Measurements from ENCODE around the gene TTC17.
"Not testable (repeated sequence)": the region's sequence is repeated elsewhere in the genome, so short reads cannot be mapped to it uniquely, and the experiment has no call there.

TTC17 gene

GRCh38 chr11:43459246-43459645 lies 100.5 kb downstream of the TTC17 start:
- no peak for DNase-seq

- no peak for DNase-seq
Measured at GRCh38 chr11:43462359-43462758, 103.6 kb downstream of the TTC17 start.

- no peak for DNase-seq
Measured at GRCh38 chr11:43467958-43468357, 109.2 kb downstream of the TTC17 start.

GRCh38 chr11:43477491-43477890 lies 118.8 kb downstream of the TTC17 start:
- DNase-seq = not testable (repeated sequence)

- DNase-seq = no peak
Measured at GRCh38 chr11:43486141-43486540, 127.4 kb downstream of the TTC17 start.

- no peak for DNase-seq
Measured at GRCh38 chr11:43489869-43490465, 131.2 kb downstream of the TTC17 start.

- DNase-seq = no peak
Measured at GRCh38 chr11:43492701-43493100, 134.0 kb downstream of the TTC17 start.

GRCh38 chr11:43493431-43493830 lies 134.7 kb downstream of the TTC17 start:
- no peak for DNase-seq

GRCh38 chr11:43497144-43497543 lies 138.4 kb downstream of the TTC17 start:
- DNase-seq = no peak

GRCh38 chr11:43498561-43498960 lies 139.8 kb downstream of the TTC17 start:
- DNase-seq = no peak

GRCh38 chr11:43503417-43503816 lies 144.7 kb downstream of the TTC17 start:
- DNase-seq = no peak

- no peak for DNase-seq
Measured at GRCh38 chr11:43504316-43504950, 145.7 kb downstream of the TTC17 start.

- no peak for DNase-seq
Measured at GRCh38 chr11:43505171-43505570, 146.5 kb downstream of the TTC17 start.

GRCh38 chr11:43507171-43507570 lies 148.5 kb downstream of the TTC17 start:
- no peak for DNase-seq

- DNase-seq = no peak
Measured at GRCh38 chr11:43508511-43508918, 149.8 kb downstream of the TTC17 start.

- DNase-seq = no peak
Measured at GRCh38 chr11:43511959-43512358, 153.2 kb downstream of the TTC17 start.

GRCh38 chr11:43515090-43515489 lies 156.4 kb downstream of the TTC17 start:
- DNase-seq = no peak

GRCh38 chr11:43516316-43516850 lies 157.7 kb downstream of the TTC17 start:
- DNase-seq = no peak

- no peak for DNase-seq
Measured at GRCh38 chr11:43517518-43517917, 158.8 kb downstream of the TTC17 start.

- no peak for DNase-seq
Measured at GRCh38 chr11:43518408-43519160, 159.9 kb downstream of the TTC17 start.

- DNase-seq = no peak
Measured at GRCh38 chr11:43521471-43521870, 162.8 kb downstream of the TTC17 start.

- DNase-seq = no peak
Measured at GRCh38 chr11:43523632-43524031, 164.9 kb downstream of the TTC17 start.

GRCh38 chr11:43532041-43532440 lies 173.3 kb downstream of the TTC17 start:
- no peak for DNase-seq

All from activated effector memory CD4-positive, alpha-beta T cell treated with anti-CD3 and anti-CD28 coated beads, Interleukin-2, amount 50 U/mL, for 16 hours (primary cell).